Measurements from ENCODE around the gene QRICH2. TPM values are rescaled to one million over a fixed set of nuclear protein-coding genes. Genes with fewer than 3 reads are reported as not detected.

The QRICH2 gene
- total and polyA plus RNA-seq, 9 of the 15 experiments (the other 6 are each of a cell fraction or from before 2014, with no cell fraction given) = 0.03 to 1.6 (median 0.81) TPM

GRCh38 chr17:76246080-76247066, 61.7 kb downstream of the QRICH2 start (continued):
- TF ChIP-seq HNRNPLL (IDR thresholded peaks at IDR 0.05; ENCODE audit: low read depth, low read length, poor library complexity, severe bottlenecking) (no peak), LCOR (CRISPR knock-in tag; IDR thresholded peaks at IDR 0.05) (no peak), SRF (CRISPR knock-in tag; IDR thresholded peaks at IDR 0.05) (no peak), ZBTB34 (CRISPR knock-in tag; IDR thresholded peaks at IDR 0.05) (no peak), ARID3B (CRISPR knock-in tag; IDR thresholded peaks at IDR 0.05; ENCODE audit: borderline replicate concordance) (no peak), ZKSCAN8 (CRISPR knock-in tag; IDR thresholded peaks at IDR 0.05) (no peak), TBP (optimal IDR thresholded peaks at IDR 0.05; ENCODE audit: low read depth, low read length) (no peak), ZNF174 (CRISPR knock-in tag; IDR thresholded peaks at IDR 0.05) (no peak), PHF8 (IDR thresholded peaks at IDR 0.05; ENCODE audit: borderline replicate concordance, low read length) (no peak), SNIP1 (IDR thresholded peaks at IDR 0.05; ENCODE audit: low read depth) (no peak), ZNF780A (CRISPR knock-in tag; IDR thresholded peaks at IDR 0.05) (no peak), RFX1 (IDR thresholded peaks at IDR 0.05) (no peak), ZNF57 (CRISPR knock-in tag; IDR thresholded peaks at IDR 0.05) (no peak), FOXA1 (IDR thresholded peaks at IDR 0.05; ENCODE audit: borderline replicate concordance) (no peak), CAMTA2 (CRISPR knock-in tag; conservative IDR thresholded peaks at IDR 0.05) (no peak), E2F4 (CRISPR knock-in tag; IDR thresholded peaks at IDR 0.05; ENCODE audit: low read depth) (no peak), ZNF445 (CRISPR knock-in tag; IDR thresholded peaks at IDR 0.05; ENCODE audit: low read depth) (no peak), HMGN3 (IDR thresholded peaks at IDR 0.05; ENCODE audit: borderline replicate concordance, extremely low read depth, insufficient read length, low read depth, low read length) (no peak), ZNF253 (CRISPR knock-in tag; conservative IDR thresholded peaks at IDR 0.05) (no peak), SLC30A9 (CRISPR knock-in tag; IDR thresholded peaks at IDR 0.05) (no peak), RBM15 (IDR thresholded peaks at IDR 0.05; ENCODE audit: insufficient read depth, low read length) (no peak), ZBTB2 (IDR thresholded peaks at IDR 0.05) (no peak)

Measured in K562 (cell line).